SHP77 (cell line): ENCODE data around the gene FN3K.

ENCODE experiments used
- DNase-seq, 2 experiments: peaks; one replicate each; lab custom pipeline; 2025; lab: John Stamatoyannopoulos, UW

The FN3K gene

DNA sequence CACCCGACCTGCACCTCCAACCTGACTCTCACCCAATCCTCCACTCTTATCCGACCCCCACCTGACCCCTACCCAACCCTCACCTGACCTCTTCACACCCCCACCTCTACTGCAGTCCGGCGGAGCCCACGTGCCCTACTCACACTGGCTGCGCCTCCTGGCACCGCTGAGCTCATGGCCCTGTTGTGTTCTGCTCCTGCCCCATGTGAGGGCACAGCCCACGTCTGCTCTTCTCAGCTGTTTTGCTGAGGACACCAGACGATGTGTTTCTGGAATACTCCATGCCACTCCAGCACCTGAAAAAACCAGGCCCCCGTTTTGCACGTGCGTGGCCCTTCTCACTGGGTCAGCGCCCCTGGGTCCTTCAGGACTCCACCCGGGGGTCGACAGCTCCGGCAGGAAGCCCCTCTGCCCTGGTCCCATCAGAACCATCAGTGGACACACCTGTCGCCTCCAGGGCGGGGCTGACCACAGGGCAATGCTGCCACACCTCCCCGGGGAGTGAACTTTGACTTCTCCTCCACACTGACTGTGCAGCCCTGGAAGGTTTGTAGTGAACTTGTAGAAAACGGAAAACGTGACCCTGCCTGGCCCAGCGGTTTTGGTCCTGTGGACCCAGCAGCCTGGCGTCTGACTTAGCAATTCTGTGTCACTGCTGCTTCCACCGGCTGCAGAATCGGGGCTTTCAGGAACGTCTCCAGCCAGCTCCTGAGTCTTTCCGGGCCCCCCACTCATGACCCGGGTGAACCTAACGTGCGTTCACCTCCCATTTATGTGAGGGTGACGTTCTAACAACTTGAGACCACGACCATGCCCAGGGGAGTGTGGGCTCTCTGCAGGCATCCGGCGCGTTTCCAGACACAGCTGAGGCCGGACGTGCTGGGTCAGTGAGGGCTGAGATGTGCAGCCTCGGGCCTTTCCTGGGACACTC, 31.2 kb upstream of the FN3K start:
- DNase-seq: no peak

DNA sequence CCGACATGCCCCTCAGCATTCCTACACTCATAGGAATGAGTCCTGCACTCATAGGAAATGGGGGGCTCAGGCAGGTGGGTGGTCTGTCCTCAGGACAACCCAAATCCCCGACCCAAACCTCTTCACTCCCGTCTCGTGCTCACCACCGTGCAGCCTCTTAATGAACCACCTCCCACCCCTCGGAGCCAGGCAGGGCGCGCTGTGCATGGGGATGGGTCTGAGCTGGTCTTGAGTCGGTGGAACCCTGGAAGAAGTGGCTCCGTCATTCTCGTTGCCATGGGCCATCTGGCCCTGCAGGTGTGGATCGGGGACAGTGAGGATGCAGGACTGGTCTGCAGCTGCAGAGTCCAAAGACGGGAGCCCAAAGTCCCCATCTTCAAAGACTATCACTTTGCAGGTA, 30.5 kb upstream of the FN3K start:
- DNase-seq: no peak

DNA sequence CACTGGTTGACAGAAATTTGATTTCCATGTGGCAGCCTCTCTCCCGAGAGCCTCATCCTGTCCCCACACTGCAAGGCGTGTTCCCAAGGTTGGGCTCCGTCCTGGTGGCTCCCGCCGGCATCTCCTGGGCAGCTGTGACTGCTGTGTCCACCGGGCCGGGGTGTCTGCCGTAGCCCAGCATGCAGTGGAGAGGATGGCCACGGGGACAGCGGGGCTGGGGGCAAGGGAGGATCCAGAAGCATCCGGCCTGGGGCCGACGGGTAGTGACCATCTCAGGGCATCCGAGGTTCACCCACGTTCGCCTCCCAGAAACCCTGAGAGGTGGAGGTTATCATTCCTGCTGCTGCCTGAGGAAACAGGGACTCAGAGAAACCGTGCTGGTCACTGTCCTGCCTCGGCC, 29.7 kb upstream of the FN3K start:
- no peak for DNase-seq

DNA sequence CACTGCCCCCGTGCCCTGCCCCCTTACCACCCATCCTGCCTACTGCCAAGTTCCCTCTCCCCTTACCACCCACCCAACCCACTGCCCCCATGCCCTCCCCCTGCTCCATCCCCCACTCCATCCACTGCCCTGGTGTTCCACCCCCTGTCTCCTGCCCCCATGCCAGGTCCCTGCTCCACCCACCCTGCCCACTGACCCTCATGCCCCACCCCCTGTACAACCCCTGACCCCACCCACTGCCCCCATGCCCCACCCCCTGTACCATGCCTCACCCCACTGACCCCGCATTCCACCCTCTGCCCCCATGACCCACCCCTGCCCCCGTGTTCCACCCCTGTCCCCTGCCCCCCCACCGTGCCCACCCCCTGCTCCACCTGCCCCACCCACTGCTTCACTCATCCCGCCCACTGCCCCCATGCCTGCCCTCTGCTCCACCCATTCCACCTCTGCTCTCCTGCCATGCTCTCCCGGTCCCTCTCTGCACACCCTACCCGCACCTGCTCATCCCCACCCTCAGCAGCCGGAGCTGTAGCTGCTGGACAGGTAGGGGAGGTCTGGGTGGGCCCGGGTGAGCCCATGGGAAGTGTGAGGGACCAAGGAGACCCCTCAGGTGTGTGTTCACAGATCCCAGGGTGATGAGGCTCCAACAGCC, 26.3 kb upstream of the FN3K start:
- DNase-seq: no peak

DNA sequence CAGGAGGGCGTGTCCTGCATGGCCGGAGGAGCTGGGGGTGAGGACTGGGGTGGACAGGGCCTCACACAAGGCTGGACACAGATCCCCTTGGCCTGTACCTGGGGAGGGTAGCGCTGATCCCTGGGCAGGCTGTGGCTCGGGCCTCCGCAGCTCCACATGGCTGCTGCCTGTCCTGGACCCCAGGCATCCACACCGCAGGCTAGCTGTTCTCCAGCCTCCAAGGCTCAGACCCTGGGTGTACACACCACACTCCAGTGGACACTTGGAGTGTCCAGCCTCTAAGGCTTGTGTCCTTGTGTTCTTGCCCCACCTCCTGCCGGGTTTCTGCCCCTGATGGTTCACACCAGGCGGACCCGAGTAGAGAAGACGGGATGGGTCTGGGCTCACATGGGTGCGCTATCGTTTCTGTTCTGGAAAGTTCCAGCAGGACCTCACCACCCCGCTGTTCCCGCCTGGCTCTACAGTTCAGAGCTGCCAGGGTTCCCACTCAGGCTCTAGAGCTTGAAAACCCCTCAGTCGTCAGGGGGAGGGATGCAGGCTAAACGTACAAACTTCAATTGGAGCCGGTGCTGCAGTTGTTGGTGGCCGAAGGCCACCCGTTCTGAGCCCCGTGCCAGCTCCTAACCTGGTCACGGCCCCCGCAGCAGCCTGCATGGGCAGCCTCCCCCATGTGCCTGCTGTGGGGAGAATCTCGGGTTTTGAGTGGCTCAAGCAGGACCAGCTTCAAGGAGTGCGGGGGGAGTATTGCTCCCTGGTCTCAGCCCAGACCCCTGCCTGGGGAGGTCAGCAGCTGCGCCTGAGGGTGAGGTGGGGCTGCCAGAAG, 25.5 kb upstream of the FN3K start:
- DNase-seq: no peak

DNA sequence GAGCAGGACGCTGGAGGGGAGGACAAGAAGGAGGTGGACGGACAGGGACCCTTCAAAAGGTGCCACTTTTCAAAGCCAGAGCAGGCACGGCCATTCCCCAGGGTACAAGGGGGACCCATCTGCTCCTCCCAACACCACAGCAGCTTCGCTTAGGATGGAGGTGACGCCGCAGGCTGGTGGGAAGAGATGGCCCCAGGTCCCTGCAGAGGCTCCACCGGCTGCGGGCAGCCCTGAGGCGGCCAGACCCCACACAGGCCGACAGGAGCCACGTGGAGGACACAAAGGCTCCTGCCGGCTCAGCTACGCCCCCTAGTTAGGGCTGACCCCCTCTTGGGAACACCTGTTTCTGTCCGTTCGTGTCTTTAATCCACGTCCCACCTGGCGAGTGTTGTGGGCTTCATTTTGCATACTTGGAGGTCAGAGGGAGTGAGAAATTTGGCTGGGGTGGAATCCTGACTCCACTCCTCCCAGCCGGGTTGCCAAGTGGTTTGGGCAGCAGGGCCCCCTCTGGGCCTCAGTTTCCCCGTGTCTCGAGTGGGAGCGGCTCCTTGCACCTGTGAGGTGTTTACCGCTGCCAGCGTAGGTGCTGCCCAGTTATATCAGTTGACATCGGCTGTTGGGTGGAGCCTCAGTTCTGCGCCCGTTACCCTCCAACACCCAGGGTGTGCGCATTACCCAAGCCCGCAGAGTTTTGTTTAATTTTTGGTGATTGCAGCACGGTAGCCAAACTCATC, 24.7 kb upstream of the FN3K start:
- no peak for DNase-seq

DNA sequence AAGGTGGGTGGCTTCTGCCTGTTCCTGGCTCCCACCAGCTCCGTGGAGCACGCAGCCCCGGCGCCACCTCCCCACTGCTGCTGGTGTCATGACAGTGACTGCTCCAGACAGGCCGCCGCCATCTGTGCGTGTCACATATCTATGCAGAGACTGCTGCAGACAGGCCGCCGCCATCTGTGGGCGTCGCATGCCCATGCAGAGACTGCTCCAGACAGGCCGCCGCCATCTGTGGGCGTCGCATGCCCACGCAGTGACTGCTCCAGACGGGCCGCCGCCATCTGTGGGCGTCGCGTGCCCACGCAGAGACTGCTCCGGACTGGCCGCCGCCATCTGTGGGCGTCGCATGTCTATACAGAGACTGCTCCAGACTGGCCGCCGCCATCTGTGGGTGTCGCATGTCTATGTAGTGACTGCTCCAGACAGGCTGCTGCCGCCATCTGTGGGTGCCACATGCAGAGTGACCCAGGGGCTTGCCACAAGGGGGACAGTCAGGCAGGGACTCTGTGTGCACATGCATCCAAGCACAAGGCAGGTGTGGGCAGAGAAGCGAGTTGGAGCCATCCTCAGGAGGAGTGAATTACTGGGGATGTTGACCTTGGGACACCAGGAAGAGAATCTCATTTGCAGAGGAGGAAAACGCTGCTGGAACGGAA, 22.2 kb upstream of the FN3K start:
- DNase-seq: no peak

DNA sequence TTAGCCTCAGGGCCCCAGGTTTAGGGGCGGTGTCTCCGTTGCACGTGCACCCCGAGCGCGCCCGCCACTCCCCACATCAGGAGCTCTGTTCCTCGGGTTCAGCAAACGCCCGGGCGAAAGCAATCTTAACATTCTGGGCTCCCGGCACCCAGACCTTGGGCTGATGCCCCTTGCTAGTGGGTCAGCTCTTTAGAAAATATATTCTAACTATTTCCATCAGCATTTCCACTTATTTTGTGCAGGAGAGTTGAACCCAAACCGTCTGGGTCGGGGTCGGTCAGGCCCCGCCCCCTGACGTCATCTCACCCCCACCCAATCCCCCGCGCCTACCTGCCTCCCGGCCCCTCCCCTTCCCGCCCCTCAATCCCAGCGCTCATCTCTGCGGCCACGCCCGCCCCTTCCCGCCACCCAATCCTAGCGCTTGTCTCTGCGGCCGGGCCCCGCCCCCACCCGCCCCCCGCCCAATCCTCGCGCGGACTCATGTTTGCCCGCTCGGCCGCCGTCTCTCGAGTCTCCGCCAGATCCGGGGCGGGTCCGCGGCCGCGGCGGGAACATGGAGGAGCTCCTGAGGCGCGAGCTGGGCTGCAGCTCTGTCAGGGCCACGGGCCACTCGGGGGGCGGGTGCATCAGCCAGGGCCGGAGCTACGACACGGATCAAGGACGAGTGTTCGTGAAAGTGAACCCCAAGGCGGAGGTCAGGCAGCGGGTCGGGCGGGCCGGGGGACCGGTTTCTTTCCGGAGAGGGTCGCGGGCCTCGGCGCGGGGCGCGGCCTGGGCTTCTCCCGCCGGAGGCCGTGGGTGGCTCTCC, 19.0 kb upstream of the FN3K start, which contains the start of gene FN3KRP:
Gene FN3KRP, plus strand, starts transcription at position 504 of the 808 bp plus-strand sequence. Its CDS starts 50 bp downstream, at position 554.
- peak; percentile 90 to 96 for DNase-seq

DNA sequence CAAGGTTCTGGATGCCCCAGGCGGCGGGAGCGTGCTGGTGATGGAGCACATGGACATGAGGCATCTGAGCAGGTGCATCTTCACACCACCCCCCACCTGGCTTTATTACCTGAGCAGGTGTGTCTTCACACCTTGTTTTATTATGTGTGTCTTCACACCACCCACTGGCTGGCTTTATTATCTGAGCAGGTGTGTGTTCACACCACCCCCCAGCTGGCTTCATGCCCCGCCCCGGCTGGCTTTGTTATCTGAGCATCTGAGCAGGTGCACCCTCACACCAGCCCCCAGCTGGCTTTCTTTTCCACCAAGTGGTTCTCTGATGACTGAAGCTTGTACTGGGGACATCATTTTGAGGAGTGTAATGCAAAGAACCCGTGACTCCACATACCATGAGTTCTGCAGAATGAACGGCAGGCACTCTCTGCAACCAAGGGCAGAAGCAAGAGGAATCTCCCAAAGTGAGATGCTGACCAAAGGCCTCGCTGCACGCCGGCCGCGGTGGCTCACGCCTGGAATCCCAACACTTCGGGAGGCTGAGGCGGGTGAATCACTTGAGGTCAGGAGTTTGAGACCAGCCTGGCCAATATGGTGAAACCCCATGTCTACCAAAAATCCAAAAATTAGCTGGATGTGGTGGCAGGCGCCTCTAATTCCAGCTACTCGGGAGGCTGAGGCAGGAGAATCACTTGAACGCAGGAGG, 16.3 kb upstream of the FN3K start:
- peak in 1 of 2 experiments; percentile 51 for DNase-seq

DNA sequence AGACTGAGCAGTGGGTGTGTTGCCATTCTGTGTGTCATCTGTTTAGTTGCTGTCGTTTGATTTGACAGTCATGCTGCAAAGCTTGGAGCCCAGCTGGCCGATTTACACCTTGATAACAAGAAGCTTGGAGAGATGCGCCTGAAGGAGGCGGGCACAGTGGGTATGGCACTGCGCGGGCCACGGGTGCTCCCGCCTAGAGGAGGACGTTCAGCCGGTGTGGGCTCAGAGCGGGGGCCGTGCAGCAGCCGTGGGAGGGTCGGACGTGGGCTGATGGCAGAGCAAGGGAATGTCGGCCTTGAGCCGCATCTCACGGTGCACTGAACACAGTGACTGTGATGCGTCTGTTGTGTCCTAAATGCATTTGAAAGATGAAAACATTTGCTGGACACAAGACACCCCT, 15.2 kb upstream of the FN3K start:
- no peak for DNase-seq

DNA sequence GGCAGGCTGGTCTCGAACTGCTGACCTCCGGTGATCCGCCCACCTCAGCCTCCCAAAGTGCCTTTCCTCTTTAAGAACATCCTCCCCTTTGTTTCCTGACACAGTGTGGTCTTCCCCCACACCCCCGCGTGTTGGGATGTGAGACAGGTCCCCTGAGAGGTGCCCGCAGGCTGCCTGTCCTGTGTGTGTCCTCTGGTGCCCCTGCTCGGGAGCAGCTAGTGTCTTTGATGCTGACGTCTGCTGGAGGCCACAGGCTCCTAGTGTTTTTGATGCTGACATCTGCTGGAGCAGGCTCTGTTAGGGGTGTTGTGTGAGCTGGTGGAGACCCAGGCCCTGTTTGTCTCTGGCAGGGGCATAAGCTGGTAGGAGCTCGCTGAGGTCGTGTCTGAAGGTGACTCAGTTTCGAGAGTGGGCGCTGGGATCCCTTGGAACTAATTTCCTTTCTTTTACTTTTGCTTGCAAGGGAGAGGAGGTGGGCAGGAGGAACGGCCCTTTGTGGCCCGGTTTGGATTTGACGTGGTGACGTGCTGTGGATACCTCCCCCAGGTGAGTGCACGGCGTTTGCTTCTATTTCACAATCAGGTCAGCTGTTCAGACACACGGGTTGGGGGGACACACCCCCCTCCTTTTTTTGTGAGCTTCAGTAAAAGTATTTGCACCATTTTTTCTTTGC, 12.9 kb upstream of the FN3K start:
- no peak for DNase-seq

DNA sequence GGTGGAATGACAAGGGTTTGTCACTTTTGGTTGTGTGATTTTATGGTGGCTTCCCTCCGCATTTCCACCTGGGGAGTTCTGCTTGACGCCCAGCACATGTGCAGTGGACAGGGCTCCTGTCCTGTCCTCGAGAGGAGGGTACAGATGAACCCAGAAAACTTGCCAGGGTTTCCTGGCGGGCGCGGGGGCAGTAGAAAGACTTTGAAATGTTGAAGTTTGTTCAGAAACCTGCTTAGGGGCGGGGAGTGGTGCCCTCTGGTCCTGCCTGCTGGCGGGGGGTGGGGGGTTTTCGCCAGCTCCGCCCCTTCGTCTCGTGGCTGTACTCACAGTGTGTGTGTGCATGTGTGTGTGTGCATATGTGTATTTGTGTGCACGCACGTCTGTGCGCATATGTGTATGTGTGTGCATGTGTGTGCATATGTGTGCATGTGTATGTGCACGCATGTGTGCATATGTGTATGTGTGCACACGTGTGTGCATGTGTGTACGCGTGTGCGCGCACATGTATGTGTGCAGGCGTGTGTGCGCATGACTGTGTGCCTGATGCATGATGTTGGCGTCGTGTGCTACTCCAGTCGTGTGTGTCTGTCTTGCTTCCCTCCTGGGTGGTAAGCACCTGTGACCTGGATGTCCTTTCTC, 12.1 kb upstream of the FN3K start:
- no peak for DNase-seq

DNA sequence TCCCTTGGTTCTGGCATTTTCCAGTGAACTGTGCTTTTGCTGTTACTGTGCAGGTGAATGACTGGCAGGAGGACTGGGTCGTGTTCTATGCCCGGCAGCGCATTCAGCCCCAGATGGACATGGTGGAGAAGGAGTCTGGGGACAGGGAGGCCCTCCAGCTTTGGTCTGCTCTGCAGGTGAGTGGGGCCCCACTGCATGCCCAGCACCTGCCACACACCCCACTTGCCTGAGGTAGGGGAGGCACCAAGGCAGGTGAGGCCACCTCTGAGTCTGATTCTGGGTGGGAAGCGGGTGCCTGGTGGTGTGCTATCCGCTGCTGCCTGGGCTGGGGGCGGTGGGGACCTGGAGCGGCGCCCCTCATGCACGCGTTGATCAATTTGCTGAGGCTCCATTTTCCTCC, 9.0 kb upstream of the FN3K start:
- no peak for DNase-seq

DNA sequence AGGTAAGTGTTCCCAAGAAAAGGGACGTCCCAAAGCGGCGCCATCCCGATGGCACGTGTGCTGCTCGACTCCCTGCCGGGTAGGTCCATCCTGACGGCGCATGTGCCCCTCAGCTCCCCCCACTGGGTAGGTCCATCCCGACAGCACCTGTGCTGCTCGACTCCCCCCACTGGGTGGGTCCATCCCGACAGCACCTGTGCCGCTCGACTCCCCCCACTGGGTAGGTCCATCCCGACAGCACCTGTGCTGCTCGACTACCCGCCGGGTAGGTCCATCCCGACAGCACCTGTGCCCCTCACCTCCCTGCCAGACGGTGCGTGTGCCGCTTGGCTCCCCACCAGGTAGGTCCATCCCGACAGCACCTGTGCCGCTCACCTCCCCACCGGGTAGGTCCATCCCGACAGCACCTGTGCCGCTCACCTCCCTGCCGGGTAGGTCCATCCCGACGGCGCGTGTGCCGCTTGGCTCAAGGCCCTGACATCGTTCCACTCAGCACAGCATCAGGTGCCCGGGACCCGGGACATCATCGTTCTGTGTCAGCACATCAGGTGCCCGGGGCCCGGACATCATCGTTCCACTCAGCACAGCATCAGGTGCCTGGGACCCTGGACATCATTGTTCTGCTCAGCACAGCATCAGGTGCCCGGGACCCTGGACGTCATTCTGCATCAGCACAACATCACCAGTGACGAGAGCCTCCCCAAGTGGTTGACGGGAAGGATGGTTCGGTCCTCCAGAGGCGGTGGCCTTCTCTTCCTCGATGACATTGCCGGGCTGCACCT, 5.7 kb upstream of the FN3K start:
- no peak for DNase-seq

DNA sequence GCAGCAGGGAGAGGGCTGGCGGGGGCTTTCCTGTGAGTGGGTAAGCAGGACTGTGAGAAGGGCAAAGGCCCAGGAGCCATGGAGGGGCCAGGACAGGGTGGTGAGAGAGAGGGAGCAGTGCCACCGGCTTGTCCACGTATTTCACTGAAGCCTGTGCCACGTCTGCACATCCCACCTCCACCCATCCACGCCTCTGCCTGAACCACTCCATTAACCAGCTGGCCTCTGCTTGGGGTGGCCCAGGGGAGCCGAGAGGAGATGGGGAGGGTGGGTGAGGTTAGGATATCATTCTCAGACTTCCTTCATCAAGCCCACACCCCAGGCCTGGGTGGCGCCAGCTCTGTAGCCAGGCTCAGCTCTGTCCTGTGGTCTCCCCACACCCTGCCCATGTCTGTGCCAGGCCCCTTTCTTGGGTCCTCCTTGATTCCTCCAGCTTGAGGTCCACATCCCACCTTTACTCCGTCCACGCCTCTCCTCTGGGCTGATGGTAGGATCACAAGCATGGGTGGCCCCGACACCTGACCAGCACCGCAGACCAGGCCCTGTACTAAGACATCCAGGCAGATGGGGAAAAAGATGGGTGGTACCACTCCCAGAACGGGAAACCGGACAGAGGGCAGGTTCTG, 3.2 kb upstream of the FN3K start:
- no peak for DNase-seq

DNA sequence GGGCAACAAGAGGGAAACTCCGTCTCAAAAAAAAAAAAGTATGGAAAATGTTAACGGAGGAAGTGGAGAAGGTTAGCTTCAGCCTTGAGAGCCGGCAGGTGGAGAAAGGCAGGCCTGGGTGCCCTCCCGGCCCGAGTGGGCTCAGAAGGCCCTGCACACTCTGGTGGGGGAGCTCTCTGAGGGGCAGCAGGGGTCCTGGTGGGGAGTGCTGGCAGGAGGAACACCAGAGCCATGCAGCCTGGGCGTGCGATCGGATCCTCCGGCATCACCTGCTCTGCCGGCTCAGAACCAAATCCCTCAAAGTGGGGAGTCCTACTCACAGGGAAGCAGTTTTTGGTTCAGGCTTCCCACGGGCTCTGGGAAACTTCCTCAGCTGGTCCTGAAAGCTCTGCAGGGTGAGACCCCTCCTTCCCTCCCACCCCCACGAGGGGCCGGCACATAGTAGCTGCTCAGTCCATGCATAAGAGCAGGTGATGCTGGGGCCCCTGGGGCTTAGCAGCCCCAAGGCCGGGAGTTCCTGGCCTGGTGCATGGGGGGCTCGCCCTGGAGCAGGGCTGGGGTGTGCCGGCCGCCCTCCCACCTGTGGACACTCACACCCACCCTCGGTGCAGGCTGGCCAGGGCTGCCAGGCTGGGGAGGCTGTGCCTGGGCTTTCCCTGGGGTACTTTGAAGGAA, 1.2 kb downstream of the FN3K start:
- DNase-seq: no peak
